Colonic mucosa (tissue), 4 donors: Measurements from ENCODE around the gene SGSM1. TPM values are rescaled to one million over a fixed set of nuclear protein-coding genes. Genes with fewer than 3 reads are reported as not detected.

Experiments
- DNase-seq: peaks from one replicate; pipeline ENCODE4 v3.0.0-alpha.2; 2020
- H3K27ac ChIP-seq: fragments of 200-600 bp; one replicate; pipeline ENCODE4 v1.8.0; 2021
- H3K27me3 ChIP-seq: fragments of 200-600 bp; one replicate; pipeline ENCODE4 v1.8.0; 2021
- H3K36me3 ChIP-seq: fragments of 200-600 bp; one replicate; pipeline ENCODE4 v1.8.0; 2021
- H3K4me1 ChIP-seq: fragments of 200-600 bp; one replicate; pipeline ENCODE4 v1.8.0; 2021; ENCODE audit warnings: mild to moderate bottlenecking
- H3K4me3 ChIP-seq: fragments of 200-600 bp; one replicate; pipeline ENCODE4 v1.8.0; 2021
- H3K9ac ChIP-seq, 2 donors: one replicate each; pipeline ENCODE4 v1.7.0; 2013; ENCODE audit warnings: control low read depth in 2 of 2, low read depth in 2 of 2, low read length in 2 of 2
- H3K9me3 ChIP-seq: fragments of 200-600 bp; one replicate; pipeline ENCODE4 v1.8.0; 2021
- CTCF ChIP-seq: fragments of 200-600 bp; IDR thresholded peaks from one replicate; pipeline ENCODE4 v1.8.0; 2022; ENCODE audit warnings: antibody characterized with exemption, mild to moderate bottlenecking
- intact Hi-C: fragments of 100-400 bp; cut with DNase I; formaldehyde crosslinking; loops from one replicate; pipeline ENCODE4 v1.14.1; 2022
- total RNA-seq, 2 donors: library from RNA; stranded (reverse); fragmentation: NEBNext Ultra II Directional in 1 of 2; extraction: Animal tissue kit (Norgen Biotek cat#: 25700) in 1 of 2; gene quantifications; one replicate each; pipeline ENCODE4 v1.2.1, GENCODE V29; 2021
- donor health status: healthy.
- donor health status: DM: no; HTN: no; CAD: no.
- donor health status: DM: no; HTN: no; CAD: no.

SGSM1 gene
- total RNA-seq, 2 donors from 2014 or later = 3.3 to 3.9 TPM

GRCh38 chr22:24826710-24827285, 20.8 kb downstream of the SGSM1 start:
- Histone ChIP-seq H3K9ac (peak overlapping the region; percentile 19 to 68), H3K4me3 (no peak overlapping the region), H3K36me3 (no peaks in the 10 kb centered on the region), H3K27ac (peak overlapping the region; percentile 37), H3K27me3 (no peaks in the 10 kb centered on the region), H3K9me3 (no peaks in the 10 kb centered on the region), H3K4me1 (no peaks in the 10 kb centered on the region)
- TF ChIP-seq CTCF = no peak
- intact Hi-C loops = no loop called here
- no peak for DNase-seq

- H3K36me3 ChIP-seq = no peaks in the 10 kb centered on the region
- H3K9ac ChIP-seq = peak overlapping the region in 1 of 2 donors; percentile 68
- intact Hi-C loops = no loop called here
- no peak for TF ChIP-seq CTCF
- no peaks in the 10 kb centered on the region for H3K9me3 ChIP-seq
- DNase-seq = peak; percentile 81
- no peak overlapping the region for H3K4me3 ChIP-seq
- H3K4me1 ChIP-seq = no peaks in the 10 kb centered on the region
- H3K27ac ChIP-seq = peak overlapping the region; percentile 40
- H3K27me3 ChIP-seq = no peaks in the 10 kb centered on the region
These were observed 21.3 kb downstream of the SGSM1 start for GRCh38 chr22:24827296-24827695.

DNA sequence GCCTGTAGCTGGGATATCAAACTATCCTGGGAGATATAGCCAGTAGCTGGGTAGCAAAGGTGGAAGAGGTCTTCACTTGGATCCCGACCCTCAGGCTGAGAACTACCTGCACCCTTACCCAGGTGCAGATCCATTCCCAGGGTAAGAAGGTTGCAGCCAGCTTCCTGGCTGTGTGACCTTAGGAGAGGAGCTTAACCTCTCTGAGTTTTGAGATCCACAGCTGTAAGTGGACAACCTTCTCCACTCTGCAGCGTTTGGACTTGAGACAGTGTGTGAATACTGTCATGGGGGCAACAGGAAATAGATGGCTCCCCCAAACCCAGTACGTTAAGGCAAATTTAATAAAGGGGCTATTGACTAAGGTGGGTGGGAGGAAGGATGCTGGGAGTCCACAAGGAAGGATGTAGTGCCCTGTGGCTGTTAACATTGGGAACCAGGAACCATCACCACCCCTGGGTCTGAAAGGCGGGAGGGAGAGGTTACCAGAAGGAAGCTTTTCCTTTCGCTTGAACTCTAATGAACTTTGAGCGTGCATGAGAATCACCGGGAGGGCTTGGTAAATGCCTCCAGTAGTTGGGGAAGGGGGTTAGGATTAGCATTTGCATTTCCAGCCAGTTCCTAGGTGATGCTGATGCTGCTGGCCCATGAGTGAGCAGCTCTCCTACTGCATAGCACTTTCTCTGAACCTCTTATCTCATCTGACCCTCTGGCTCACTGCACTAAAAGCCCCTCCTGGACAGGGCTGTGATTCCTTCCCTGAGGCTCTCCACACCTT, 24.4 kb downstream of the SGSM1 start:
- intact Hi-C loops = no loop called here
- no peak overlapping the region for H3K27ac ChIP-seq
- H3K4me3 ChIP-seq = no peak overlapping the region
- H3K36me3 ChIP-seq = no peaks in the 10 kb centered on the region
- H3K27me3 ChIP-seq = no peaks in the 10 kb centered on the region
- no peak overlapping the region for H3K9ac ChIP-seq
- no peaks in the 10 kb centered on the region for H3K4me1 ChIP-seq
- no peak for DNase-seq
- TF ChIP-seq CTCF = no peak
- no peaks in the 10 kb centered on the region for H3K9me3 ChIP-seq

- Histone ChIP-seq H3K4me3 (no peak overlapping the region), H3K9ac (no peak overlapping the region), H3K36me3 (no peaks in the 10 kb centered on the region), H3K4me1 (no peaks in the 10 kb centered on the region), H3K27me3 (no peaks in the 10 kb centered on the region), H3K27ac (no peak overlapping the region), H3K9me3 (no peaks in the 10 kb centered on the region)
- no peak for TF ChIP-seq CTCF
- DNase-seq = no peak
- intact Hi-C loops = no loop called here
These were observed 25.7 kb downstream of the SGSM1 start for GRCh38 chr22:24831687-24832086.

DNA sequence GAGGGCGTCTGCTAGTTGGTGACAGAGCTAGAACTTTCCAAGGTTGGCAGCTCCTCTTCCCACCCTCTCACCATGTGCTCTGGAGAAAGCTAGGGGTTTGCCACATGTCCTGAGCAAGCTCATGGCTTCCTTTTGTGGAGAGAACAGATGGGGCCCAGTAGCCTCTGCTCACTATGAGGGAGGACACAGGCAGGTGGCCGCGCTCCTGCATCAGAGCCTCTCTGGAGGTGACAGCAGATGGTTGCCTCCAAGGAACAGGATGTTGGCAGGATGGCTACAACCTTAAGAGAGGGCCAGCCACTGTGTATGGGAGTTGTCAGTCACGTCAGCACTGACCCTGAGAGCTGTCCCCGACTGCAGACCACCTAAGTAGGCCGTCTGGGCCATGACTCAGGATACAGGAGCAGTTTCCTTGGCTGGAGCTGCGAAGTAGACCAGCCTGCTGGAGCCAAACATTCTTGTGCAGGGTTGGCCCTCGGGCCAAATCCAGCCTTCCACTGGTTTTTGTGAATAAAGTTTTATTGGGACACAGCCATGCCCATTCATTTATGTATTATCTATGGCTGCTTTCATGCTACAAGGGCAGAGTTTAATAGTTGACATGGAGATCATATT, 28.0 kb downstream of the SGSM1 start:
- intact Hi-C loops = no loop called here
- no peak overlapping the region for H3K27ac ChIP-seq
- H3K27me3 ChIP-seq = no peaks in the 10 kb centered on the region
- no peaks in the 10 kb centered on the region for H3K9me3 ChIP-seq
- H3K36me3 ChIP-seq = no peaks in the 10 kb centered on the region
- TF ChIP-seq CTCF = no peak
- H3K9ac ChIP-seq = no peak overlapping the region
- H3K4me1 ChIP-seq = no peaks in the 10 kb centered on the region
- no peak overlapping the region for H3K4me3 ChIP-seq
- DNase-seq = no peak
